IMR-90 (cell line): Measurements from ENCODE around the gene EVPL. TPM values are rescaled to one million over a fixed set of nuclear protein-coding genes. Genes with fewer than 3 reads are reported as not detected.

ENCODE experiments used
- ATAC-seq: fragments of 200-7000 bp; cut with Tn5 transposase; 2 replicates; pipeline ENCODE4 v1.9.1; 2020; ENCODE audit warnings: low read depth, mild to moderate bottlenecking, moderate library complexity
- BruUV-seq: library from RNA; stranded (reverse); fragments of 400-500 nt; replicated peaks from 2 replicates; lab custom pipeline; 2021; lab: Mats Ljungman, UMichigan
- CTCF ChIA-PET: fragments of 300-600 bp; formaldehyde crosslinking; extraction: SDS; loops from one replicate; lab custom pipeline; 2021; ENCODE audit warnings: antibody characterized with exemption; lab: Yijun Ruan, JAX
- POLR2A ChIA-PET: fragments of 300-600 bp; sonication (Branson Sonifier 250); formaldehyde crosslinking; loops from one replicate; lab custom pipeline; 2022; ENCODE audit warnings: antibody characterized with exemption; ENCODE audit not compliant: unreplicated experiment; lab: Charles Lee
- DNase-seq: peaks from one replicate; pipeline ENCODE4 v3.0.0; 2013
- H2AFZ ChIP-seq: replicated peaks from 2 replicates; pipeline ENCODE3; 2013; ENCODE audit warnings: low read length, mild to moderate bottlenecking; ENCODE audit not compliant: poor library complexity
- H2AK5ac ChIP-seq: 2 replicates; pipeline ENCODE4 v1.6.1; 2013; ENCODE audit warnings: low read depth, low read length, inconsistent platforms
- H2AK9ac ChIP-seq: replicated peaks from 2 replicates; pipeline ENCODE3; 2013; ENCODE audit warnings: mild to moderate bottlenecking, low read depth, low read length, moderate library complexity; ENCODE audit not compliant: poor library complexity
- H2BK120ac ChIP-seq: 2 replicates; pipeline ENCODE4 v1.6.1; 2013; ENCODE audit warnings: low read depth, low read length, inconsistent platforms
- H2BK15ac ChIP-seq: 3 replicates; pipeline ENCODE4 v1.6.1; 2013; ENCODE audit warnings: low read depth, low read length, inconsistent platforms
- H2BK20ac ChIP-seq: 2 replicates; pipeline ENCODE4 v1.6.1; 2013; ENCODE audit warnings: low read depth, mild to moderate bottlenecking, inconsistent platforms, low read length, moderate library complexity
- H2BK5ac ChIP-seq: 2 replicates; pipeline ENCODE4 v1.6.1; 2013; ENCODE audit warnings: mild to moderate bottlenecking, low read depth, low read length, inconsistent platforms; ENCODE audit not compliant: poor library complexity, severe bottlenecking
- H3K14ac ChIP-seq: replicated peaks from 2 replicates; pipeline ENCODE4 v1.6.1; 2013; ENCODE audit warnings: low read depth, low read length, inconsistent platforms
- H3K18ac ChIP-seq: 2 replicates; pipeline ENCODE4 v1.6.1; 2013; ENCODE audit warnings: low read depth, low read length, control low read depth
- H3K23ac ChIP-seq: 2 replicates; pipeline ENCODE4 v1.6.1; 2013; ENCODE audit warnings: low read depth, low read length, inconsistent platforms
- H3K27ac ChIP-seq: 2 replicates; pipeline ENCODE4 v1.5.1; 2013; ENCODE audit warnings: mild to moderate bottlenecking, control low read depth, low read length; ENCODE audit not compliant: insufficient read depth
- H3K27me3 ChIP-seq: 2 replicates; pipeline ENCODE4 v1.6.1; 2013; ENCODE audit warnings: low read length; ENCODE audit not compliant: control insufficient read depth, insufficient read depth
- H3K36me3 ChIP-seq: 2 replicates; pipeline ENCODE4 v1.6.1; 2013; ENCODE audit warnings: low read length, mixed read lengths; ENCODE audit not compliant: control insufficient read depth, insufficient read depth
- H3K4ac ChIP-seq: 2 replicates; pipeline ENCODE4 v1.6.1; 2013; ENCODE audit warnings: low read depth, low read length, inconsistent platforms
- H3K4me1 ChIP-seq: 2 replicates; pipeline ENCODE4 v1.6.1; 2013; ENCODE audit warnings: low read length, mixed read lengths; ENCODE audit not compliant: control insufficient read depth, insufficient read depth
- H3K4me2 ChIP-seq: 2 replicates; pipeline ENCODE4 v1.6.1; 2013; ENCODE audit warnings: low read depth, mild to moderate bottlenecking, control low read depth, low read length, moderate library complexity
- H3K4me3 ChIP-seq: 2 replicates; pipeline ENCODE4 v1.5.1; 2013; ENCODE audit warnings: low read depth, mild to moderate bottlenecking, control low read depth, low read length, moderate library complexity; ENCODE audit not compliant: insufficient read depth
- H3K56ac ChIP-seq: 2 replicates; pipeline ENCODE4 v1.6.1; 2013; ENCODE audit warnings: low read length, inconsistent platforms; ENCODE audit not compliant: insufficient read depth; ENCODE audit errors: extremely low read depth
- H3K79me1 ChIP-seq, 2 experiments: 2 replicates each; pipeline ENCODE4 v1.6.1; 2013; ENCODE audit warnings: low read length in 2 of 2, inconsistent platforms in 1 of 2, low read depth in 1 of 2
- H3K9ac ChIP-seq: 2 replicates; pipeline ENCODE4 v1.6.1; 2013; ENCODE audit warnings: low read depth, low read length, control low read depth
- H3K9me1 ChIP-seq: 2 replicates; pipeline ENCODE4 v1.6.1; 2013; ENCODE audit warnings: low read length, inconsistent platforms; ENCODE audit not compliant: insufficient read depth
- H3K9me3 ChIP-seq: 2 replicates; pipeline ENCODE4 v1.6.1; 2013; ENCODE audit warnings: low read length; ENCODE audit not compliant: control insufficient read depth, insufficient read depth
- H4K20me1 ChIP-seq: 2 replicates; pipeline ENCODE4 v1.6.1; 2013; ENCODE audit warnings: low read length, inconsistent platforms; ENCODE audit not compliant: insufficient read depth
- H4K5ac ChIP-seq: 2 replicates; pipeline ENCODE4 v1.6.1; 2013; ENCODE audit warnings: mild to moderate bottlenecking, low read depth, low read length, control low read depth
- H4K8ac ChIP-seq, 2 experiments: 2 replicates each; pipeline ENCODE4 v1.6.1; 2013; ENCODE audit warnings: low read depth in 2 of 2, low read length in 2 of 2, control low read depth in 1 of 2, inconsistent platforms in 1 of 2
- H4K91ac ChIP-seq: 2 replicates; pipeline ENCODE4 v1.6.1; 2013; ENCODE audit warnings: low read depth, low read length, inconsistent platforms; ENCODE audit not compliant: insufficient read depth
- BHLHE40 ChIP-seq: fragments of 150-350 bp; IDR thresholded peaks from 2 replicates; pipeline ENCODE4 v1.6.1; 2016; ENCODE audit warnings: mild to moderate bottlenecking, low read depth, low read length
- CEBPB ChIP-seq: IDR thresholded peaks from 2 replicates; pipeline ENCODE4 v1.6.1; 2012; ENCODE audit warnings: low read depth, low read length, improper control_type of control experiment
- CHD1 ChIP-seq: IDR thresholded peaks from 2 replicates; pipeline ENCODE4 v1.6.1; 2012; ENCODE audit warnings: low read depth, low read length, improper control_type of control experiment
- CTCF ChIP-seq: conservative IDR thresholded peaks from 2 replicates; pipeline ENCODE4 v1.5.1; 2012; ENCODE audit warnings: mild to moderate bottlenecking, low read depth, low read length, improper control_type of control experiment
- ELK1 ChIP-seq: fragments of 150-350 bp; IDR thresholded peaks from 2 replicates; pipeline ENCODE4 v1.6.1; 2016; ENCODE audit warnings: low read depth, mild to moderate bottlenecking, low read length, moderate library complexity, borderline replicate concordance
- FOS ChIP-seq: fragments of 150-350 bp; IDR thresholded peaks from 2 replicates; pipeline ENCODE4 v1.6.1; 2016; ENCODE audit warnings: low read depth, low read length
- MAFK ChIP-seq: IDR thresholded peaks from 2 replicates; pipeline ENCODE4 v1.6.1; 2012; ENCODE audit warnings: low read depth, low read length, improper control_type of control experiment
- MXI1 ChIP-seq: IDR thresholded peaks from 2 replicates; pipeline ENCODE4 v1.6.1; 2012; ENCODE audit warnings: low read depth, mild to moderate bottlenecking, low read length, moderate library complexity, borderline replicate concordance
- NFE2L2 ChIP-seq: fragments of 150-350 bp; IDR thresholded peaks from 2 replicates; pipeline ENCODE4 v1.6.1; 2016; ENCODE audit warnings: low read depth, mild to moderate bottlenecking, low read length
- POLR2A ChIP-seq: IDR thresholded peaks from 2 replicates; pipeline ENCODE4 v1.6.1; 2012; ENCODE audit warnings: mild to moderate bottlenecking, low read depth, low read length
- RAD21 ChIP-seq: IDR thresholded peaks from 2 replicates; pipeline ENCODE4 v1.6.1; 2012; ENCODE audit warnings: low read length, improper control_type of control experiment
- RCOR1 ChIP-seq: IDR thresholded peaks from 2 replicates; pipeline ENCODE4 v1.6.1; 2012; ENCODE audit warnings: mild to moderate bottlenecking, low read length, improper control_type of control experiment; ENCODE audit not compliant: insufficient replicate concordance
- RFX5 ChIP-seq: IDR thresholded peaks from 2 replicates; pipeline ENCODE4 v1.8.0; 2012; ENCODE audit warnings: low read depth, mild to moderate bottlenecking, low read length, moderate library complexity
- SMC3 ChIP-seq: fragments of 150-350 bp; IDR thresholded peaks from 2 replicates; pipeline ENCODE4 v1.6.1; 2016; ENCODE audit warnings: low read depth, mild to moderate bottlenecking, antibody characterized with exemption, low read length, moderate library complexity
- USF2 ChIP-seq: fragments of 150-350 bp; IDR thresholded peaks from 2 replicates; pipeline ENCODE4 v1.6.1; 2017; ENCODE audit warnings: mild to moderate bottlenecking, antibody characterized with exemption, low read length, low read depth
- WGBS, 2 experiments: methylation state at CpG; one replicate each; pipeline versions ENCODE4 v1.1.5 to v1.1.7; 2013; ENCODE audit warnings: missing lambda C conversion rate in 2 of 2; ENCODE audit not compliant: insufficient read length in 1 of 2; ENCODE audit errors: extremely low coverage in 2 of 2; 5-methylcytosine and 5-hydroxymethylcytosine counted together
- dilution Hi-C: fragments of 300-500 bp; cut with HindIII; formaldehyde crosslinking; loops from one replicate; pipeline ENCODE4 v1.14.3; 2018; ENCODE audit warnings: low sequenced_read_pairs; ENCODE audit not compliant: unreplicated experiment
- in situ Hi-C: fragments of 300-500 bp; cut with MboI; formaldehyde crosslinking; loops from 3 replicates; pipeline ENCODE4 v1.14.3; 2019; ENCODE audit warnings: low sequenced_read_pairs, inconsistent platforms, mixed read lengths
- intact Hi-C: fragments of 100-400 bp; cut with micrococcal nuclease; formaldehyde crosslinking; loops from 2 replicates; pipeline ENCODE4 v1.10.0; 2022
- polyA plus RNA-seq, 3 experiments: library from polyadenylated mRNA; depleted of rRNA; stranded (reverse); fragments of >200 nt; gene quantifications; 2 replicates each; pipeline ENCODE4 v1.2.3, GENCODE V29; 2012; ENCODE audit warnings: low replicate concordance in 1 of 3
- total RNA-seq: library from RNA; depleted of rRNA; stranded (reverse); fragments of >200 nt; gene quantifications from 2 replicates; pipeline ENCODE4 v1.2.3, GENCODE V29; 2012

Gene EVPL
- total and polyA plus RNA-seq, 2 of the 4 experiments (the other 2 are of a cell fraction): not detected

GRCh38 chr17:76048025-76048605 is 21.0 kb upstream of the EVPL start:
- Histone ChIP-seq H4K8ac (no peak overlapping the region), H2BK20ac (no peak overlapping the region), H4K20me1 (peaks cover 18% of the 10 kb centered on the region), H3K9ac (no peak overlapping the region), H4K91ac (no peak overlapping the region), H2AK9ac (no peak overlapping the region), H2BK15ac (no peak overlapping the region), H3K9me1 (peaks cover 12% of the 10 kb centered on the region; the same call in 1 of the 2 replicates), H3K9me3 (no peaks in the 10 kb centered on the region), H3K27me3 (no peaks in the 10 kb centered on the region), H3K56ac (no peak overlapping the region), H3K14ac (no peak overlapping the region), H2AFZ (no peak overlapping the region), H3K18ac (no peak overlapping the region), H4K5ac (no peak overlapping the region), H2BK120ac (no peak overlapping the region), H3K36me3 (peaks cover 70% of the 10 kb centered on the region), H2BK5ac (no peak overlapping the region), H3K23ac (no peak overlapping the region), H3K4ac (no peak overlapping the region), H3K79me1 (peaks cover 11 to 57% of the 10 kb centered on the region in 2 experiments; a peak in 3 of 4 replicates), H3K4me3 (no peak overlapping the region), H2AK5ac (no peak overlapping the region), H3K27ac (no peak overlapping the region), H3K4me1 (no peaks in the 10 kb centered on the region), H3K4me2 (no peak overlapping the region)
- ATAC-seq (no peak), DNase-seq (no peak)
- WGBS, 2 experiments: 100% methylated on average over 5 of the region's 9 CpGs; no CpG with 5 or more reads in 1 of the 2 experiments
- dilution Hi-C loops: no loop called here
- ChIA-PET CTCF (no interaction called here), POLR2A (interaction anchor here (0.5 to 0.9 kb wide), 2 partner anchors 11 to 16 kb away, joined by 3 to 6 read pairs; no protein-coding TSS in a partner anchor)
- intact Hi-C loops: no loop called here
- TF ChIP-seq ELK1 (no peak), SMC3 (no peak), NFE2L2 (no peak), RAD21 (no peak), CTCF (no peak), RFX5 (no peak), RCOR1 (no peak), POLR2A (no peak), USF2 (no peak), MAFK (no peak), CEBPB (no peak), BHLHE40 (no peak), CHD1 (no peak), MXI1 (no peak), FOS (no peak)
- in situ Hi-C loops: no loop called here
- BruUV-seq: no TSS peak
